ENCODE data around the gene CRY1.

DNA sequence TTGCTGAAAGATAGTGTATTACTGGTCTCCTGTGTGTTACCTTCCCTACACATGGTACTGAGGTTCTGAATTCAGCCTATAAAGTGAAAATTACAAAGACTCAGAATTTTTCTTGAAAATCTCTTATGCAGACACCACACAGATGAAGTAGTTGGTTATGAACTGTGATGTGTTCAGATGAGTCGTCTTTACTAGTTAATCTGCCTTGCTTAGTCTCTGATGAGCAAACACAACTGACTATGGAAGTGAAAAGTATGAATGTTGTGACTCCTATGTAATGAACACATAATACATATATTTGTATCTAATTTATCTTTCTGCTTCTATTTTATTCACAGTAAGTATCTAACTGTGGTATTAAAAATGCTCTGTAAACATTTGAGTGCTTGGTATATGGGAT is 111.1 kb downstream of the CRY1 start:
- TF ChIP-seq, protein P1, sequence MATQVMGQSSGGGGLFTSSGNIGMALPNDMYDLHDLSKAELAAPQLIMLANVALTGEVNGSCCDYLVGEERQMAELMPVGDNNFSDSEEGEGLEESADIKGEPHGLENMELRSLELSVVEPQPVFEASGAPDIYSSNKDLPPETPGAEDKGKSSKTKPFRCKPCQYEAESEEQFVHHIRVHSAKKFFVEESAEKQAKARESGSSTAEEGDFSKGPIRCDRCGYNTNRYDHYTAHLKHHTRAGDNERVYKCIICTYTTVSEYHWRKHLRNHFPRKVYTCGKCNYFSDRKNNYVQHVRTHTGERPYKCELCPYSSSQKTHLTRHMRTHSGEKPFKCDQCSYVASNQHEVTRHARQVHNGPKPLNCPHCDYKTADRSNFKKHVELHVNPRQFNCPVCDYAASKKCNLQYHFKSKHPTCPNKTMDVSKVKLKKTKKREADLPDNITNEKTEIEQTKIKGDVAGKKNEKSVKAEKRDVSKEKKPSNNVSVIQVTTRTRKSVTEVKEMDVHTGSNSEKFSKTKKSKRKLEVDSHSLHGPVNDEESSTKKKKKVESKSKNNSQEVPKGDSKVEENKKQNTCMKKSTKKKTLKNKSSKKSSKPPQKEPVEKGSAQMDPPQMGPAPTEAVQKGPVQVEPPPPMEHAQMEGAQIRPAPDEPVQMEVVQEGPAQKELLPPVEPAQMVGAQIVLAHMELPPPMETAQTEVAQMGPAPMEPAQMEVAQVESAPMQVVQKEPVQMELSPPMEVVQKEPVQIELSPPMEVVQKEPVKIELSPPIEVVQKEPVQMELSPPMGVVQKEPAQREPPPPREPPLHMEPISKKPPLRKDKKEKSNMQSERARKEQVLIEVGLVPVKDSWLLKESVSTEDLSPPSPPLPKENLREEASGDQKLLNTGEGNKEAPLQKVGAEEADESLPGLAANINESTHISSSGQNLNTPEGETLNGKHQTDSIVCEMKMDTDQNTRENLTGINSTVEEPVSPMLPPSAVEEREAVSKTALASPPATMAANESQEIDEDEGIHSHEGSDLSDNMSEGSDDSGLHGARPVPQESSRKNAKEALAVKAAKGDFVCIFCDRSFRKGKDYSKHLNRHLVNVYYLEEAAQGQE (IDR thresholded peaks at IDR 0.05), result no peak
- TF ChIP-seq, protein P2, sequence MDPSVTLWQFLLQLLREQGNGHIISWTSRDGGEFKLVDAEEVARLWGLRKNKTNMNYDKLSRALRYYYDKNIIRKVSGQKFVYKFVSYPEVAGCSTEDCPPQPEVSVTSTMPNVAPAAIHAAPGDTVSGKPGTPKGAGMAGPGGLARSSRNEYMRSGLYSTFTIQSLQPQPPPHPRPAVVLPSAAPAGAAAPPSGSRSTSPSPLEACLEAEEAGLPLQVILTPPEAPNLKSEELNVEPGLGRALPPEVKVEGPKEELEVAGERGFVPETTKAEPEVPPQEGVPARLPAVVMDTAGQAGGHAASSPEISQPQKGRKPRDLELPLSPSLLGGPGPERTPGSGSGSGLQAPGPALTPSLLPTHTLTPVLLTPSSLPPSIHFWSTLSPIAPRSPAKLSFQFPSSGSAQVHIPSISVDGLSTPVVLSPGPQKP (IDR thresholded peaks at IDR 0.05; ENCODE audit: low read depth, low read length), result no peak
- TF ChIP-seq, protein P3, sequence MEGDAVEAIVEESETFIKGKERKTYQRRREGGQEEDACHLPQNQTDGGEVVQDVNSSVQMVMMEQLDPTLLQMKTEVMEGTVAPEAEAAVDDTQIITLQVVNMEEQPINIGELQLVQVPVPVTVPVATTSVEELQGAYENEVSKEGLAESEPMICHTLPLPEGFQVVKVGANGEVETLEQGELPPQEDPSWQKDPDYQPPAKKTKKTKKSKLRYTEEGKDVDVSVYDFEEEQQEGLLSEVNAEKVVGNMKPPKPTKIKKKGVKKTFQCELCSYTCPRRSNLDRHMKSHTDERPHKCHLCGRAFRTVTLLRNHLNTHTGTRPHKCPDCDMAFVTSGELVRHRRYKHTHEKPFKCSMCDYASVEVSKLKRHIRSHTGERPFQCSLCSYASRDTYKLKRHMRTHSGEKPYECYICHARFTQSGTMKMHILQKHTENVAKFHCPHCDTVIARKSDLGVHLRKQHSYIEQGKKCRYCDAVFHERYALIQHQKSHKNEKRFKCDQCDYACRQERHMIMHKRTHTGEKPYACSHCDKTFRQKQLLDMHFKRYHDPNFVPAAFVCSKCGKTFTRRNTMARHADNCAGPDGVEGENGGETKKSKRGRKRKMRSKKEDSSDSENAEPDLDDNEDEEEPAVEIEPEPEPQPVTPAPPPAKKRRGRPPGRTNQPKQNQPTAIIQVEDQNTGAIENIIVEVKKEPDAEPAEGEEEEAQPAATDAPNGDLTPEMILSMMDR (IDR thresholded peaks at IDR 0.05), result no peak
- no peak for TF ChIP-seq SMC3 (IDR thresholded peaks at IDR 0.05)
